Body of pancreas (tissue), 4 donors: ENCODE data around the gene MRPS11.

Experiments
- POLR2A ChIP-seq, 3 donors: fragments of 450-650 bp; IDR thresholded peaks; one replicate each; pipeline ENCODE4 v1.6.1; 2016; ENCODE audit warnings: antibody characterized with exemption in 3 of 3, mild to moderate bottlenecking in 2 of 3
- TF ChIP-seq, protein P1 (sequence below), 7 experiments: fragments of 450-650 bp in 4 of 7; fragments of 200-600 bp in 3 of 7; sonication (generic) in 3 of 7; IDR thresholded peaks; one replicate each; pipeline ENCODE4 v1.5.1; 2016 to 2019; ENCODE audit warnings: antibody characterized with exemption in 7 of 7

DNA sequence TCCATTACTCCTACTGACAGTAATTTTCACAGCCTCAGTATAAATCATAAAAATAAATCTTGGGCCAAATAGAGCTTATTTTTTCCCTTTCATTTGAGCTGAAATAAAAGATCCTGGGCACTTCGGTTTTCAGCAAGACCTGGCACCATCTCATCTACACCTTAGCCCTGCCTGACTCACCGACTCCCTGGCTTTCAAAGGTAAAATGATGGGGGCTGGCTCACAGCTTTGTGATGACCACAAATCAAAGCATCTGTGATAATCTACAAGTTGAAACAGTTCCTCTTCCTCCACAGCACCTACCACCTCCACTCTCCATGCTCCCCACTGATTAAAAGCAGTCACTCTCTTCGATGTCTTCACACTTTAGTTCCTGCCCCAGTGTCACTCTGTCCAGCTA, 51.4 kb downstream of the MRPS11 start:
- TF ChIP-seq, protein P1, sequence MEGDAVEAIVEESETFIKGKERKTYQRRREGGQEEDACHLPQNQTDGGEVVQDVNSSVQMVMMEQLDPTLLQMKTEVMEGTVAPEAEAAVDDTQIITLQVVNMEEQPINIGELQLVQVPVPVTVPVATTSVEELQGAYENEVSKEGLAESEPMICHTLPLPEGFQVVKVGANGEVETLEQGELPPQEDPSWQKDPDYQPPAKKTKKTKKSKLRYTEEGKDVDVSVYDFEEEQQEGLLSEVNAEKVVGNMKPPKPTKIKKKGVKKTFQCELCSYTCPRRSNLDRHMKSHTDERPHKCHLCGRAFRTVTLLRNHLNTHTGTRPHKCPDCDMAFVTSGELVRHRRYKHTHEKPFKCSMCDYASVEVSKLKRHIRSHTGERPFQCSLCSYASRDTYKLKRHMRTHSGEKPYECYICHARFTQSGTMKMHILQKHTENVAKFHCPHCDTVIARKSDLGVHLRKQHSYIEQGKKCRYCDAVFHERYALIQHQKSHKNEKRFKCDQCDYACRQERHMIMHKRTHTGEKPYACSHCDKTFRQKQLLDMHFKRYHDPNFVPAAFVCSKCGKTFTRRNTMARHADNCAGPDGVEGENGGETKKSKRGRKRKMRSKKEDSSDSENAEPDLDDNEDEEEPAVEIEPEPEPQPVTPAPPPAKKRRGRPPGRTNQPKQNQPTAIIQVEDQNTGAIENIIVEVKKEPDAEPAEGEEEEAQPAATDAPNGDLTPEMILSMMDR (IDR thresholded peaks at IDR 0.05), result no peak
- no peak for TF ChIP-seq POLR2A (IDR thresholded peaks at IDR 0.05)
